ENCODE data around the gene HOXA10. TPM values are rescaled to one million over a fixed set of nuclear protein-coding genes. Genes with fewer than 3 reads are reported as not detected.

Gene HOXA10
- total RNA-seq, 4 donors from 2014 or later, result 4.7 to 8.9 (median 6.0) TPM

DNA sequence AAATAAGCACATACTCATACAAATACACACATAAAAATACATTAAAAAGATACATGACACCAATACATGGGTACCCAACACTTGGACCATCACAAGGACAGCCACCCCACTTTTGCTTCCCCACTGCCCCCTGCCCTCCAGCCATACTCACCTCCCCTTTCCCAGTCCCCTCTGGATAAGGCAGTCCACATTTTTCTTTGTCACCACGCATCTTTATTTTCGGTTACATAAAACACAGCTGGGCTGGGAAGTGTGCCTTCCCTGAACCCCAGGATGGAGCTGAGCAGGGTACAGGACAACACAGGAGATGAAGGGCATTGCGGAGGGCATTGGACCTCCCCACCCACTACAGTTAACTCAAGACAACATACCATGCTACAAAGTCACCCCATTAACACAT is 20.6 kb downstream of the HOXA10 start:
- Histone ChIP-seq H3K27me3 (peaks cover 19% of the 10 kb centered on the region), H3K27ac (peak overlapping the region; percentile 97)

DNA sequence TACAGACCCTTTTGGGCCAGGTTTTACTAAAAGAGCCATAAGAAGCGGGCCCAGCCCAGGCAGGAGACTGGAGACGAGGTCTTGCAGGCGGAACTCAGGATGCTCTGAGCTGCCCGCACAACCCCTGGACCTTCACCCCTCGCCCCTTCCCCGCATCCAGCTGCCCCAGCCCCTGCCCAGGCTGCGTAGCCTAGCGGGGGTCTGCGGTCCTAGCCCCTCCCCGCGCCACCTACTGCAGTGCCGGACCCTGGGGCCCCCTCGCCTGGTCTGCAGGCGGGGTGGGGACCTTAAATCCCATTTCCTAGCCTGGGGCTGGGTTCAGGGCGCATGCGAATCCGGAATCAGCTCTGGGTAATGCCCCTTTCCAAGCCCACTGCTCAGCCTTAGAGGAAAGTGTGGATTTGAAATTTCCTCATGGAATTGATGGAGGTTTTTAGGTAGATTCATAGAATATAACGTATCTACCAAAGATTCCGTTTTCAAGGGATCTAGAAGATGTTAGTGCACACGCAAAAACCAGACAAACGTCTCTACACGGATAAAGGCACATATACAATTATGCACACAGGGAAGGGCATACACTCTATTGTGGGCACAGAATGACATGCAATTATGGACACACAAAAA is 21.2 kb downstream of the HOXA10 start:
- WGBS, result 23% methylated on average over 16 of the region's 22 CpGs
- no peak for TF ChIP-seq POLR2AphosphoS5 (IDR thresholded peaks at IDR 0.05)
- no peak for TF ChIP-seq EP300 (IDR thresholded peaks at IDR 0.05)
- TF ChIP-seq, protein P1, sequence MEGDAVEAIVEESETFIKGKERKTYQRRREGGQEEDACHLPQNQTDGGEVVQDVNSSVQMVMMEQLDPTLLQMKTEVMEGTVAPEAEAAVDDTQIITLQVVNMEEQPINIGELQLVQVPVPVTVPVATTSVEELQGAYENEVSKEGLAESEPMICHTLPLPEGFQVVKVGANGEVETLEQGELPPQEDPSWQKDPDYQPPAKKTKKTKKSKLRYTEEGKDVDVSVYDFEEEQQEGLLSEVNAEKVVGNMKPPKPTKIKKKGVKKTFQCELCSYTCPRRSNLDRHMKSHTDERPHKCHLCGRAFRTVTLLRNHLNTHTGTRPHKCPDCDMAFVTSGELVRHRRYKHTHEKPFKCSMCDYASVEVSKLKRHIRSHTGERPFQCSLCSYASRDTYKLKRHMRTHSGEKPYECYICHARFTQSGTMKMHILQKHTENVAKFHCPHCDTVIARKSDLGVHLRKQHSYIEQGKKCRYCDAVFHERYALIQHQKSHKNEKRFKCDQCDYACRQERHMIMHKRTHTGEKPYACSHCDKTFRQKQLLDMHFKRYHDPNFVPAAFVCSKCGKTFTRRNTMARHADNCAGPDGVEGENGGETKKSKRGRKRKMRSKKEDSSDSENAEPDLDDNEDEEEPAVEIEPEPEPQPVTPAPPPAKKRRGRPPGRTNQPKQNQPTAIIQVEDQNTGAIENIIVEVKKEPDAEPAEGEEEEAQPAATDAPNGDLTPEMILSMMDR (IDR thresholded peaks at IDR 0.05), result no peak
- no peak for TF ChIP-seq POLR2A (IDR thresholded peaks at IDR 0.05)
- peak overlapping the region; percentile 53 for H3K4me3 ChIP-seq
- no peak for DNase-seq (ENCODE audit: low spot score in 2 of 2)
- peaks cover 19% of the 10 kb centered on the region for H3K27me3 ChIP-seq
- peak overlapping the region; percentile 97 for H3K27ac ChIP-seq
- no peaks in the 10 kb centered on the region for H3K36me3 ChIP-seq
- no peaks in the 10 kb centered on the region for H3K9me3 ChIP-seq
- H3K4me1 ChIP-seq, result peaks cover 96% of the 10 kb centered on the region

More for the DNA sequence above, 20.6 kb downstream of the HOXA10 start:
- H3K4me3 ChIP-seq, result no peak overlapping the region
- no peak for DNase-seq (ENCODE audit: low spot score in 2 of 2)
- H3K36me3 ChIP-seq, result no peaks in the 10 kb centered on the region
- peaks cover 95% of the 10 kb centered on the region for H3K4me1 ChIP-seq
- H3K9me3 ChIP-seq, result no peaks in the 10 kb centered on the region
- WGBS, result 70% methylated on average over 3 of the region's 3 CpGs
- TF ChIP-seq EP300 (IDR thresholded peaks at IDR 0.05) (no peak), POLR2AphosphoS5 (IDR thresholded peaks at IDR 0.05) (no peak)

DNA sequence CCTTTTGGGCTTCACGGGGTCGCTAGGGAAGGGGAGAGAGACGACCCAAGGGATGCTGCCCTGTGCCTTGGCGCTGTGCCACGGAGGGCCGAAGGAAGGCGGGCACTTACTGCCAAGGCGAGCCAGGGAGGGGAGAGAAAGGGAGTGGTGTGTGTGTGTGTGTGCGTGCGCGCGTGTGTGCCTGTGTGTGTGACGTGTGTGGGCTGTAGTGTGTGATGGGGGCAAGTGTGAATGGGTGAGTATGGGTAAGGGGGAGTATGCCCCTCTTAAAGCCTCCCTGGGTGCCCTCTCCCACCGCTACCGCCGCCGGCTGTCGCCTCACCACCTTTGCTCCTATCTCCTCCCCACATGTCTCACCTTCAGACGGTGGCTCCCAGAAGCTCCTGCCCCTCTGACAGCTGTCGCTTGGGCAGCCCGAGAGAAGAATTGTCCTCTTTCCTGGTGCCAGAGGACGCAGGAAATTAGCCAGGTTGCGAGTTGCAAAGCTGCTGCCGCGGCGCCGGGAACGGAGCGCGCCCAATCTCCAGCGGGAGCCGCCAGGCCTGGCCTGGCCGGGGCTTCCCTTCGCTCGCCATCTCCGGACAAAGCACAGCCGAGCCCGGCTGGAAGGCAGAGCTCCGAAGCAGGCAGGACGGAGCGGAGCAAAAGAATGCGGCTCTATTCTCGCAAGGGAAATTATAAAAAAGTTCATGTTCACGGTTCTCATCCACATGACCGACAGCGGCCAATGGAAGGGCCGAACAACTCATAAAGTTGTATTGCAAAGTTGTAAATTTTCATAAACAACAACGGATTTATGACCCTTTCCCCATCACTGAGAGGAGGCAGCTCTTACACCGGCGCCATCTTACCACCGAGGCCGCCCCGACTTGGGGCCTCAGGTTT is 21.9 kb downstream of the HOXA10 start, which contains the start of gene HOXA3:
Gene HOXA3, minus strand, starts transcription at position 653 of the 885 bp plus-strand sequence. CDS start 41,943 bp downstream, outside the sequence.
- H3K4me3 ChIP-seq, result peak within 1 kb of the TSS; percentile 53
- H3K4me1 ChIP-seq, result peaks cover 96% of the 10 kb centered on the region
- H3K36me3 ChIP-seq, result no peaks in the 10 kb centered on the region
- no peak for TF ChIP-seq EP300 (IDR thresholded peaks at IDR 0.05)
- peak in 1 of 2 donors; percentile 44 for TF ChIP-seq POLR2A (IDR thresholded peaks at IDR 0.05)
- TF ChIP-seq, protein P1 (IDR thresholded peaks at IDR 0.05), result no peak
- peak in 2 of 3 donors; percentile 1 to 85 for TF ChIP-seq POLR2AphosphoS5 (IDR thresholded peaks at IDR 0.05)
- H3K9me3 ChIP-seq, result no peaks in the 10 kb centered on the region
- H3K27me3 ChIP-seq, result peaks cover 19% of the 10 kb centered on the region
- WGBS, result under 1% methylated on average over 39 of the region's 53 CpGs
- H3K27ac ChIP-seq, result peak within 1 kb of the TSS; percentile 97
- DNase-seq (ENCODE audit: low spot score in 2 of 2), result peak; percentile 81 to 86

DNA sequence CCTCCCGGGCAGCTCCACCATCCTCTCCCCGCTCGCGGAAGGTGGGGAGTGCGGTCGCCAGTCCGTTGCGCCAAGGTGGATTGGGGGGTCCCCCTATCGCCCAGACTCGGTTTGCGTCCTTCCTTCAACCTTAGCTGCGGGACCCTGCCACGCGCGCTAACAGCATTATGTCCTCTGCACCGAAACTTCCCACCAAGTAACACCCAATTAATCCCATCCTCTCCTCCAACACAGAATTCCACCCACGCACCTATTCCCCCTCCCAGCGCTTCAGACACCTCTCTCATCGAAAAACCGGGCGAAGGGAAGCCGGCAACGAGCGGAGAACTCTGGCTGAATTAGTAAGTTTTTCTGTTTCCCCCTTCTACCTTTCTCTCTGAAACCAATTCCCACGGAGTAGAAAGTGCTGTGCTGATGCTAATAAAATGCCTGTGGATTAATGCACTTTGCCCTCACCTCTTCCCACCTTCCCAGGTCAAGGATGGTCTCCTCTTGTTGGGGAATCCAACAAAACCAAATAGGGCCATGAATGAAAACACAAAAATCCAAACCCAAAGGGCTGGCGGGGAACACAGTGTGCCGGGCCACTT is 22.7 kb downstream of the HOXA10 start:
- peak in 1 of 2 donors; percentile 74 for DNase-seq (ENCODE audit: low spot score in 2 of 2)
- H3K36me3 ChIP-seq, result no peaks in the 10 kb centered on the region
- H3K9me3 ChIP-seq, result no peaks in the 10 kb centered on the region
- peaks cover 96% of the 10 kb centered on the region for H3K4me1 ChIP-seq
- peak overlapping the region; percentile 97 for H3K27ac ChIP-seq
- peaks cover 19% of the 10 kb centered on the region for H3K27me3 ChIP-seq
- WGBS, result 2% methylated on average over 19 of the region's 27 CpGs
- peak overlapping the region; percentile 53 for H3K4me3 ChIP-seq
- no peak for TF ChIP-seq POLR2A (IDR thresholded peaks at IDR 0.05)
- TF ChIP-seq, protein P1 (IDR thresholded peaks at IDR 0.05), result no peak
- TF ChIP-seq POLR2AphosphoS5 (IDR thresholded peaks at IDR 0.05), result no peak
- no peak for TF ChIP-seq EP300 (IDR thresholded peaks at IDR 0.05)

DNA sequence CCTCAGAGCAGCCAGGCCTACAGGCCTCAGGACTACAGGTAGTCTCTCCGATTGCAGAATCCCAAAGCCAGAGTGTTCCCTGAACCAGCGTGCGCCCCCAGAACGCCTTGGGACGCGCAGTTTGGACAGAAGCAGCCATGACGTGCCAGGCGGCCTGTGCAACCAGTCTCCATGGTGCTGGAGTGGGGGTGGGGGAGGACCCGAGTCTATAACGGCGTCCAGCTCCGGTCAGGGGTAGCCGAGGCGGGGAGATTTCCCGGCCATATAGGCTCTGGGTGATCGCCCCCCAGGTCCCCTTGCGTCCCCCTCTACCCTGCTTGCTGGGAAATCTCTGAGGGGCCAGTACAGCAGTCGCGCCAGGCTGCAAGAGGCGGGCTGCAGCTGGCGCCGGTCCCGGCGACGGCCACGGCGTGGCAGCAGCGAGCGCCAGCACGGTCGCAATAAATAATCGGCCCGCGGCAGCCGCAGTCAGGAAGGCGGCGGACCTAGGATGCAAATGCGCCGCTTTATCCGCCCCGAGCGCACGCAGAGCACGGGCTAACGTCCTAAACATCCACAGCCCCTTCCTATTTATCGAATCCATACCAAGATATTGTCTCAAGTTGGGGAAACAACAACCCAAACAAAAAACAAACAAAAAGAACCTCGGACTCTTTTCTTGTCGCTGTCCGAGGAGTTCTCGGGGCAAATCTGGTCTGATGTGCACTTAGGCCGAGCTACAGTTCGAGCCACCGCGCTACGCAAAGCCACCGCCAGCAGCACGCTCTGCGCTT is 23.4 kb downstream of the HOXA10 start:
- H3K9me3 ChIP-seq, result no peaks in the 10 kb centered on the region
- H3K27ac ChIP-seq, result peak overlapping the region; percentile 97
- TF ChIP-seq POLR2A (IDR thresholded peaks at IDR 0.05), result peak in 1 of 2 donors; percentile 47
- TF ChIP-seq, protein P1 (IDR thresholded peaks at IDR 0.05), result peak; percentile 56 to 95
- peak in 2 of 3 donors; percentile 44 to 89 for TF ChIP-seq POLR2AphosphoS5 (IDR thresholded peaks at IDR 0.05)
- no peak for TF ChIP-seq EP300 (IDR thresholded peaks at IDR 0.05)
- H3K27me3 ChIP-seq, result peaks cover 14% of the 10 kb centered on the region
- WGBS, result 2% methylated on average over 11 of the region's 58 CpGs
- H3K4me1 ChIP-seq, result peaks cover 97% of the 10 kb centered on the region
- peak overlapping the region; percentile 53 for H3K4me3 ChIP-seq
- H3K36me3 ChIP-seq, result peaks cover under 1% of the 10 kb centered on the region
- peak; percentile 86 to 90 for DNase-seq (ENCODE audit: low spot score in 2 of 2)
